ENCODE measurements around the gene IGFBP7.
A peak's percentile ranks its signal among the peaks of the same experiment; 100 is the strongest.

Gene IGFBP7

GRCh38 chr4:57153207-57153606, 43.0 kb upstream of the IGFBP7 start:
- Histone ChIP-seq H3K27ac (replicated peaks; ENCODE audit: low read length) (no peak overlapping the region), H3K23ac (ENCODE audit: low read depth, low read length, poor library complexity) (no peak overlapping the region), H3K79me1 (ENCODE audit: low read depth, low read length) (no peaks in the 10 kb centered on the region), H3K14ac (ENCODE audit: low read length) (no peak overlapping the region), H3K4me1 (ENCODE audit: control insufficient read depth in 2 of 2, insufficient read depth in 1 of 2, low read depth in 1 of 2, low read length in 2 of 2) (peaks cover 8 to 17% of the 10 kb centered on the region in 2 donors), H2AK5ac (ENCODE audit: low read depth, low read length) (no peak overlapping the region), H3K4me3 (ENCODE audit: low read length in 2 of 2) (peak overlapping the region in 1 of 2 donors; percentile 18), H2BK15ac (ENCODE audit: low read length) (no peak overlapping the region), H3K4ac (ENCODE audit: low read length) (no peak overlapping the region), H3K36me3 (replicated peaks in 1 of 2; ENCODE audit: control insufficient read depth in 2 of 2, insufficient read depth in 2 of 2, low read length in 2 of 2) (no peaks in the 10 kb centered on the region), H4K8ac (ENCODE audit: low read depth, low read length) (no peak overlapping the region), H2BK120ac (ENCODE audit: low read depth, low read length) (no peak overlapping the region), H3K27me3 (ENCODE audit: control insufficient read depth in 3 of 3, insufficient read depth in 3 of 3, low read depth in 1 of 3, low read length in 3 of 3) (no peaks in the 10 kb centered on the region), H3K9ac (ENCODE audit: low read depth, low read length, poor library complexity) (no peak overlapping the region), H2BK12ac (ENCODE audit: low read length) (no peak overlapping the region), H3K18ac (ENCODE audit: low read length) (no peak overlapping the region), H4K91ac (ENCODE audit: low read depth, low read length, poor library complexity) (no peak overlapping the region), H3K4me2 (ENCODE audit: insufficient read depth, low read length, poor library complexity, severe bottlenecking) (no peak overlapping the region), H3K9me3 (replicated peaks in 1 of 2; ENCODE audit: control insufficient read depth in 2 of 2, insufficient read depth in 1 of 2, low read depth in 1 of 2, low read length in 2 of 2) (peaks cover 0 to 2% of the 10 kb centered on the region in 2 donors), H2BK5ac (ENCODE audit: low read length) (no peak overlapping the region), H2AFZ (ENCODE audit: low read length) (no peak overlapping the region)
- no peak for DNase-seq (ENCODE audit: low spot score)
- WGBS, 2 donors (ENCODE audit: extremely low coverage in 2 of 2, insufficient read length in 2 of 2, insufficient replicate concordance in 1 of 2) = no CpG with 5 or more reads among the region's 3 CpGs

- Histone ChIP-seq H4K91ac (ENCODE audit: low read depth, low read length, poor library complexity) (no peak overlapping the region), H3K4me3 (ENCODE audit: low read length in 2 of 2) (no peak overlapping the region), H3K23ac (ENCODE audit: low read depth, low read length, poor library complexity) (no peak overlapping the region), H2BK5ac (ENCODE audit: low read length) (no peak overlapping the region), H2BK120ac (ENCODE audit: low read depth, low read length) (no peak overlapping the region), H2AFZ (ENCODE audit: low read length) (no peak overlapping the region), H3K27me3 (ENCODE audit: control insufficient read depth in 3 of 3, insufficient read depth in 3 of 3, low read depth in 1 of 3, low read length in 3 of 3) (no peaks in the 10 kb centered on the region), H3K27ac (replicated peaks; ENCODE audit: low read length) (no peak overlapping the region), H2BK15ac (ENCODE audit: low read length) (no peak overlapping the region), H3K36me3 (replicated peaks in 1 of 2; ENCODE audit: control insufficient read depth in 2 of 2, insufficient read depth in 2 of 2, low read length in 2 of 2) (no peaks in the 10 kb centered on the region), H3K4me1 (ENCODE audit: control insufficient read depth in 2 of 2, insufficient read depth in 1 of 2, low read depth in 1 of 2, low read length in 2 of 2) (peaks cover 4 to 6% of the 10 kb centered on the region in 2 donors), H3K4me2 (ENCODE audit: insufficient read depth, low read length, poor library complexity, severe bottlenecking) (no peak overlapping the region), H3K18ac (ENCODE audit: low read length) (no peak overlapping the region), H2AK5ac (ENCODE audit: low read depth, low read length) (no peak overlapping the region), H3K79me1 (ENCODE audit: low read depth, low read length) (no peaks in the 10 kb centered on the region), H3K4ac (ENCODE audit: low read length) (no peak overlapping the region), H3K14ac (ENCODE audit: low read length) (no peak overlapping the region), H4K8ac (ENCODE audit: low read depth, low read length) (no peak overlapping the region), H3K9ac (ENCODE audit: low read depth, low read length, poor library complexity) (peak overlapping the region; percentile 7), H2BK12ac (ENCODE audit: low read length) (no peak overlapping the region), H3K9me3 (replicated peaks in 1 of 2; ENCODE audit: control insufficient read depth in 2 of 2, insufficient read depth in 1 of 2, low read depth in 1 of 2, low read length in 2 of 2) (peaks cover 0 to 2% of the 10 kb centered on the region in 2 donors)
- WGBS, 2 donors (ENCODE audit: extremely low coverage in 2 of 2, insufficient read length in 2 of 2, insufficient replicate concordance in 1 of 2) = no CpG with 5 or more reads among the region's 8 CpGs
- no peak for DNase-seq (ENCODE audit: low spot score)
Measured at GRCh38 chr4:57151481-57151880, 41.3 kb upstream of the IGFBP7 start.

GRCh38 chr4:57149833-57150232, 39.6 kb upstream of the IGFBP7 start:
- Histone ChIP-seq H3K4ac (ENCODE audit: low read length) (no peak overlapping the region), H2AFZ (ENCODE audit: low read length) (no peak overlapping the region), H3K18ac (ENCODE audit: low read length) (no peak overlapping the region), H3K4me3 (ENCODE audit: low read length in 2 of 2) (no peak overlapping the region), H3K4me2 (ENCODE audit: insufficient read depth, low read length, poor library complexity, severe bottlenecking) (no peak overlapping the region), H4K91ac (ENCODE audit: low read depth, low read length, poor library complexity) (no peak overlapping the region), H2BK120ac (ENCODE audit: low read depth, low read length) (no peak overlapping the region), H3K27ac (replicated peaks; ENCODE audit: low read length) (no peak overlapping the region), H4K8ac (ENCODE audit: low read depth, low read length) (no peak overlapping the region), H3K14ac (ENCODE audit: low read length) (no peak overlapping the region), H3K27me3 (ENCODE audit: control insufficient read depth in 3 of 3, insufficient read depth in 3 of 3, low read depth in 1 of 3, low read length in 3 of 3) (no peaks in the 10 kb centered on the region), H3K9me3 (replicated peaks in 1 of 2; ENCODE audit: control insufficient read depth in 2 of 2, insufficient read depth in 1 of 2, low read depth in 1 of 2, low read length in 2 of 2) (no peaks in the 10 kb centered on the region), H3K4me1 (ENCODE audit: control insufficient read depth in 2 of 2, insufficient read depth in 1 of 2, low read depth in 1 of 2, low read length in 2 of 2) (peaks cover 4 to 6% of the 10 kb centered on the region in 2 donors), H2BK12ac (ENCODE audit: low read length) (no peak overlapping the region), H2BK15ac (ENCODE audit: low read length) (no peak overlapping the region), H2AK5ac (ENCODE audit: low read depth, low read length) (no peak overlapping the region), H3K23ac (ENCODE audit: low read depth, low read length, poor library complexity) (no peak overlapping the region), H2BK5ac (ENCODE audit: low read length) (no peak overlapping the region), H3K36me3 (replicated peaks in 1 of 2; ENCODE audit: control insufficient read depth in 2 of 2, insufficient read depth in 2 of 2, low read length in 2 of 2) (no peaks in the 10 kb centered on the region), H3K79me1 (ENCODE audit: low read depth, low read length) (no peaks in the 10 kb centered on the region), H3K9ac (ENCODE audit: low read depth, low read length, poor library complexity) (no peak overlapping the region)
- no CpG with 5 or more reads among the region's 2 CpGs for WGBS, 2 donors (ENCODE audit: extremely low coverage in 2 of 2, insufficient read length in 2 of 2, insufficient replicate concordance in 1 of 2)
- no peak for DNase-seq (ENCODE audit: low spot score)

- Histone ChIP-seq H3K9me3 (replicated peaks in 1 of 2; ENCODE audit: control insufficient read depth in 2 of 2, insufficient read depth in 1 of 2, low read depth in 1 of 2, low read length in 2 of 2) (no peaks in the 10 kb centered on the region), H3K27ac (replicated peaks; ENCODE audit: low read length) (no peak overlapping the region), H3K14ac (ENCODE audit: low read length) (no peak overlapping the region), H2BK12ac (ENCODE audit: low read length) (no peak overlapping the region), H3K23ac (ENCODE audit: low read depth, low read length, poor library complexity) (no peak overlapping the region), H3K27me3 (ENCODE audit: control insufficient read depth in 3 of 3, insufficient read depth in 3 of 3, low read depth in 1 of 3, low read length in 3 of 3) (no peaks in the 10 kb centered on the region), H2AFZ (ENCODE audit: low read length) (no peak overlapping the region), H2AK5ac (ENCODE audit: low read depth, low read length) (no peak overlapping the region), H2BK120ac (ENCODE audit: low read depth, low read length) (no peak overlapping the region), H2BK5ac (ENCODE audit: low read length) (no peak overlapping the region), H3K4me1 (ENCODE audit: control insufficient read depth in 2 of 2, insufficient read depth in 1 of 2, low read depth in 1 of 2, low read length in 2 of 2) (no peaks in the 10 kb centered on the region), H3K9ac (ENCODE audit: low read depth, low read length, poor library complexity) (no peak overlapping the region), H3K18ac (ENCODE audit: low read length) (no peak overlapping the region), H3K4me3 (ENCODE audit: low read length in 2 of 2) (no peak overlapping the region), H3K4me2 (ENCODE audit: insufficient read depth, low read length, poor library complexity, severe bottlenecking) (no peak overlapping the region), H3K36me3 (replicated peaks in 1 of 2; ENCODE audit: control insufficient read depth in 2 of 2, insufficient read depth in 2 of 2, low read length in 2 of 2) (no peaks in the 10 kb centered on the region), H2BK15ac (ENCODE audit: low read length) (no peak overlapping the region), H3K79me1 (ENCODE audit: low read depth, low read length) (no peaks in the 10 kb centered on the region), H4K8ac (ENCODE audit: low read depth, low read length) (no peak overlapping the region), H4K91ac (ENCODE audit: low read depth, low read length, poor library complexity) (no peak overlapping the region), H3K4ac (ENCODE audit: low read length) (no peak overlapping the region)
- no CpG with 5 or more reads among the region's 1 CpG for WGBS, 2 donors (ENCODE audit: extremely low coverage in 2 of 2, insufficient read length in 2 of 2, insufficient replicate concordance in 1 of 2)
- DNase-seq (ENCODE audit: low spot score) = no peak
Measured at GRCh38 chr4:57148831-57149505, 38.8 kb upstream of the IGFBP7 start.
